IPS-NIHi11 (cell line): Measurements from ENCODE around the gene DNAJC11.
"Not testable (repeated sequence)": the region's sequence is repeated elsewhere in the genome, so short reads cannot be mapped to it uniquely, and the experiment has no call there.

ENCODE experiments used
- DNase-seq: peaks from one replicate; pipeline ENCODE4 v3.0.0; 2012; ENCODE audit warnings: mixed read lengths, low spot score

DNAJC11 gene

GRCh38 chr1:6701437-6702153 lies at the start of gene DNAJC11:
DNAJC11 (minus strand) TSS chr1:6701816; CDS start chr1:6701800, 16 bp downstream.
- peak; percentile 98 for DNase-seq

GRCh38 chr1:6750490-6750889 lies 48.9 kb upstream of the DNAJC11 start:
- no peak for DNase-seq

- no peak for DNase-seq
Observed at GRCh38 chr1:6747674-6748073, 46.1 kb upstream of the DNAJC11 start.

GRCh38 chr1:6745073-6745472 lies 43.5 kb upstream of the DNAJC11 start:
- no peak for DNase-seq

GRCh38 chr1:6743189-6744101 lies 41.8 kb upstream of the DNAJC11 start:
- peak; percentile 41 for DNase-seq

- DNase-seq: not testable (repeated sequence)
Observed at GRCh38 chr1:6742676-6743188, 41.1 kb upstream of the DNAJC11 start.

- DNase-seq: no peak
Observed at GRCh38 chr1:6738987-6739676, 37.5 kb upstream of the DNAJC11 start.

GRCh38 chr1:6732942-6733341 lies 31.3 kb upstream of the DNAJC11 start:
- no peak for DNase-seq

GRCh38 chr1:6731905-6732304 lies 30.3 kb upstream of the DNAJC11 start:
- DNase-seq: no peak

GRCh38 chr1:6730880-6731279 lies 29.3 kb upstream of the DNAJC11 start:
- no peak for DNase-seq

- DNase-seq: no peak
Observed at GRCh38 chr1:6730473-6730872, 28.9 kb upstream of the DNAJC11 start.

- peak; percentile 79 for DNase-seq
Observed at GRCh38 chr1:6727535-6727934, 25.9 kb upstream of the DNAJC11 start.

GRCh38 chr1:6726253-6726652 lies 24.6 kb upstream of the DNAJC11 start:
- DNase-seq: no peak

GRCh38 chr1:6724517-6725141 lies 23.0 kb upstream of the DNAJC11 start:
- DNase-seq: no peak

- DNase-seq: no peak
Observed at GRCh38 chr1:6723621-6724428, 22.2 kb upstream of the DNAJC11 start.

- DNase-seq: no peak
Observed at GRCh38 chr1:6711174-6711573, 9.6 kb upstream of the DNAJC11 start.

- DNase-seq: no peak
Observed at GRCh38 chr1:6704746-6705145, 3.1 kb upstream of the DNAJC11 start.

GRCh38 chr1:6703016-6703415 lies 1.4 kb upstream of the DNAJC11 start:
- DNase-seq: no peak

GRCh38 chr1:6700853-6701436 lies 671 bp downstream of the DNAJC11 start:
- no peak for DNase-seq

- not testable (repeated sequence) for DNase-seq
Observed at GRCh38 chr1:6699915-6700314, 1.7 kb downstream of the DNAJC11 start.

- DNase-seq: no peak
Observed at GRCh38 chr1:6695868-6696267, 5.7 kb downstream of the DNAJC11 start.
